ENCODE data around the gene DEPDC5. TPM values are rescaled to one million over a fixed set of nuclear protein-coding genes. Genes with fewer than 3 reads are reported as not detected.

DEPDC5 gene
- total RNA-seq, 1 donor from 2014 or later, result 13.0 TPM

- Histone ChIP-seq H3K9ac (ENCODE audit: low read length) (no peak overlapping the region), H4K20me1 (ENCODE audit: insufficient read depth, low read length) (peaks cover 7% of the 10 kb centered on the region), H3K4me1 (ENCODE audit: insufficient read depth, low read length) (peaks cover 8% of the 10 kb centered on the region), H3K9me3 (ENCODE audit: insufficient read depth, low read depth, low read length) (no peaks in the 10 kb centered on the region), H3K79me2 (ENCODE audit: insufficient read depth, low read length) (no peaks in the 10 kb centered on the region), H3K36me3 (ENCODE audit: insufficient read depth, low read length) (peaks cover 27% of the 10 kb centered on the region), H3K27ac (ENCODE audit: low read depth, low read length) (no peak overlapping the region), H2AFZ (ENCODE audit: low read depth, low read length) (no peak overlapping the region), H3K4me3 (ENCODE audit: insufficient read depth, low read depth, low read length) (no peak overlapping the region), H3K4me2 (ENCODE audit: low read length) (no peak overlapping the region), H3K27me3 (ENCODE audit: insufficient read depth, low read length) (no peaks in the 10 kb centered on the region)
- peaks cover 39% of the 10 kb centered on the region for H3K36me3 Mint-ChIP-seq (ENCODE audit: low read depth, unreplicated experiment)
- no peak for DNase-seq (ENCODE audit: low read depth)
- H3K4me1 Mint-ChIP-seq (ENCODE audit: low read depth, unreplicated experiment), result peaks cover 4% of the 10 kb centered on the region
- no peak overlapping the region for H3K27ac Mint-ChIP-seq (ENCODE audit: unreplicated experiment)
- TF ChIP-seq EZH2 (IDR thresholded peaks at IDR 0.05; ENCODE audit: insufficient read depth, low read length) (no peak), CTCF (IDR thresholded peaks at IDR 0.05; ENCODE audit: insufficient read depth, low read depth, low read length) (no peak)
- H3K27me3 Mint-ChIP-seq (ENCODE audit: low read depth, unreplicated experiment), result no peaks in the 10 kb centered on the region
- FAIRE-seq, result no peak
- peaks cover 2% of the 10 kb centered on the region for H3K9me3 Mint-ChIP-seq (ENCODE audit: unreplicated experiment)
- H3K4me3 Mint-ChIP-seq (ENCODE audit: unreplicated experiment), result no peak overlapping the region
These were observed 68.7 kb downstream of the DEPDC5 start for GRCh38 chr22:31822523-31822922.

- H3K4me1 Mint-ChIP-seq (ENCODE audit: low read depth, unreplicated experiment), result peaks cover 10% of the 10 kb centered on the region
- H3K4me1 ChIP-seq (ENCODE audit: insufficient read depth, low read length), result peaks cover 11% of the 10 kb centered on the region
- H3K9me3 Mint-ChIP-seq (ENCODE audit: unreplicated experiment), result peaks cover 2% of the 10 kb centered on the region
- H3K27me3 ChIP-seq (ENCODE audit: insufficient read depth, low read length), result no peaks in the 10 kb centered on the region
- no peak overlapping the region for H3K4me3 ChIP-seq (ENCODE audit: insufficient read depth, low read depth, low read length)
- no peak for DNase-seq (ENCODE audit: low read depth)
- H3K27me3 Mint-ChIP-seq (ENCODE audit: low read depth, unreplicated experiment), result no peaks in the 10 kb centered on the region
- H2AFZ ChIP-seq (ENCODE audit: low read depth, low read length), result no peak overlapping the region
- no peak overlapping the region for H3K9ac ChIP-seq (ENCODE audit: low read length)
- H3K4me2 ChIP-seq (ENCODE audit: low read length), result no peak overlapping the region
- H3K4me3 Mint-ChIP-seq (ENCODE audit: unreplicated experiment), result no peak overlapping the region
- H3K79me2 ChIP-seq (ENCODE audit: insufficient read depth, low read length), result no peaks in the 10 kb centered on the region
- no peak for FAIRE-seq
- H3K36me3 ChIP-seq (ENCODE audit: insufficient read depth, low read length), result peaks cover 18% of the 10 kb centered on the region
- no peak overlapping the region for H3K27ac Mint-ChIP-seq (ENCODE audit: unreplicated experiment)
- no peak for TF ChIP-seq EZH2 (IDR thresholded peaks at IDR 0.05; ENCODE audit: insufficient read depth, low read length)
- TF ChIP-seq CTCF (IDR thresholded peaks at IDR 0.05; ENCODE audit: insufficient read depth, low read depth, low read length), result no peak
- no peaks in the 10 kb centered on the region for H4K20me1 ChIP-seq (ENCODE audit: insufficient read depth, low read length)
- H3K36me3 Mint-ChIP-seq (ENCODE audit: low read depth, unreplicated experiment), result peaks cover 26% of the 10 kb centered on the region
- no peak overlapping the region for H3K27ac ChIP-seq (ENCODE audit: low read depth, low read length)
- no peaks in the 10 kb centered on the region for H3K9me3 ChIP-seq (ENCODE audit: insufficient read depth, low read depth, low read length)
These were observed 71.7 kb downstream of the DEPDC5 start for GRCh38 chr22:31825513-31825912.

GRCh38 chr22:31826443-31826842 lies 72.6 kb downstream of the DEPDC5 start:
- Histone ChIP-seq H3K27me3 (ENCODE audit: insufficient read depth, low read length) (no peaks in the 10 kb centered on the region), H3K27ac (ENCODE audit: low read depth, low read length) (no peak overlapping the region), H3K4me1 (ENCODE audit: insufficient read depth, low read length) (peaks cover 11% of the 10 kb centered on the region), H3K4me2 (ENCODE audit: low read length) (no peak overlapping the region), H3K9me3 (ENCODE audit: insufficient read depth, low read depth, low read length) (no peaks in the 10 kb centered on the region), H2AFZ (ENCODE audit: low read depth, low read length) (no peak overlapping the region), H4K20me1 (ENCODE audit: insufficient read depth, low read length) (no peaks in the 10 kb centered on the region), H3K9ac (ENCODE audit: low read length) (no peak overlapping the region), H3K36me3 (ENCODE audit: insufficient read depth, low read length) (peaks cover 16% of the 10 kb centered on the region), H3K79me2 (ENCODE audit: insufficient read depth, low read length) (no peaks in the 10 kb centered on the region), H3K4me3 (ENCODE audit: insufficient read depth, low read depth, low read length) (no peak overlapping the region)
- Mint-ChIP-seq H3K4me3 (ENCODE audit: unreplicated experiment) (no peak overlapping the region), H3K36me3 (ENCODE audit: low read depth, unreplicated experiment) (peaks cover 17% of the 10 kb centered on the region), H3K27me3 (ENCODE audit: low read depth, unreplicated experiment) (no peaks in the 10 kb centered on the region), H3K4me1 (ENCODE audit: low read depth, unreplicated experiment) (peaks cover 11% of the 10 kb centered on the region), H3K9me3 (ENCODE audit: unreplicated experiment) (peaks cover 2% of the 10 kb centered on the region), H3K27ac (ENCODE audit: unreplicated experiment) (no peak overlapping the region)
- FAIRE-seq, result no peak
- TF ChIP-seq EZH2 (IDR thresholded peaks at IDR 0.05; ENCODE audit: insufficient read depth, low read length) (no peak), CTCF (IDR thresholded peaks at IDR 0.05; ENCODE audit: insufficient read depth, low read depth, low read length) (no peak)
- no peak for DNase-seq (ENCODE audit: low read depth)
